Measurements from ENCODE around the gene IGFL4.
A peak's percentile ranks its signal among the peaks of the same experiment; 100 is the strongest.

The IGFL4 gene

GRCh38 chr19:46023311-46023779 is 17.5 kb downstream of the IGFL4 start:
- no peak overlapping the region for H3K4me3 ChIP-seq (ENCODE audit: low read length)
- no peaks in the 10 kb centered on the region for H3K36me3 ChIP-seq (ENCODE audit: control insufficient read depth, insufficient read depth, low read length)
- H3K9ac ChIP-seq (ENCODE audit: low read length), result no peak overlapping the region
- H3K27ac ChIP-seq (ENCODE audit: low read depth, low read length), result no peak overlapping the region
- H3K4me1 ChIP-seq (ENCODE audit: control insufficient read depth, insufficient read depth, low read length), result no peaks in the 10 kb centered on the region
- peaks cover 19% of the 10 kb centered on the region for H3K27me3 ChIP-seq (ENCODE audit: control insufficient read depth, insufficient read depth, low read length)

- H3K4me1 ChIP-seq (ENCODE audit: control insufficient read depth, insufficient read depth, low read length), result no peaks in the 10 kb centered on the region
- H3K36me3 ChIP-seq (ENCODE audit: control insufficient read depth, insufficient read depth, low read length), result no peaks in the 10 kb centered on the region
- H3K27me3 ChIP-seq (ENCODE audit: control insufficient read depth, insufficient read depth, low read length), result peaks cover 19% of the 10 kb centered on the region
- H3K4me3 ChIP-seq (ENCODE audit: low read length), result no peak within 1 kb of the TSS
- H3K27ac ChIP-seq (ENCODE audit: low read depth, low read length), result no peak within 1 kb of the TSS
- H3K9ac ChIP-seq (ENCODE audit: low read length), result no peak within 1 kb of the TSS
These were observed 18.1 kb downstream of the IGFL4 start, which contains the start of gene PGLYRP1 for GRCh38 chr19:46022431-46023310. Gene PGLYRP1, minus strand, starts transcription at chr19:46023053. Its CDS starts 32 bp downstream, at chr19:46023021.

- Histone ChIP-seq H3K4me1 (ENCODE audit: control insufficient read depth, insufficient read depth, low read length) (no peaks in the 10 kb centered on the region), H3K27me3 (ENCODE audit: control insufficient read depth, insufficient read depth, low read length) (peaks cover 19% of the 10 kb centered on the region), H3K9ac (ENCODE audit: low read length) (no peak overlapping the region), H3K27ac (ENCODE audit: low read depth, low read length) (no peak overlapping the region), H3K36me3 (ENCODE audit: control insufficient read depth, insufficient read depth, low read length) (no peaks in the 10 kb centered on the region), H3K4me3 (ENCODE audit: low read length) (no peak overlapping the region)
These were observed 18.8 kb downstream of the IGFL4 start for GRCh38 chr19:46022061-46022430.

- Histone ChIP-seq H3K27me3 (ENCODE audit: control insufficient read depth, insufficient read depth, low read length) (peaks cover 17% of the 10 kb centered on the region), H3K9ac (ENCODE audit: low read length) (no peak overlapping the region), H3K36me3 (ENCODE audit: control insufficient read depth, insufficient read depth, low read length) (no peaks in the 10 kb centered on the region), H3K4me1 (ENCODE audit: control insufficient read depth, insufficient read depth, low read length) (no peaks in the 10 kb centered on the region), H3K4me3 (ENCODE audit: low read length) (no peak overlapping the region), H3K27ac (ENCODE audit: low read depth, low read length) (no peak overlapping the region)
These were observed 19.2 kb downstream of the IGFL4 start for GRCh38 chr19:46021531-46022041.

- no peak overlapping the region for H3K9ac ChIP-seq (ENCODE audit: low read length)
- H3K36me3 ChIP-seq (ENCODE audit: control insufficient read depth, insufficient read depth, low read length), result no peaks in the 10 kb centered on the region
- H3K4me1 ChIP-seq (ENCODE audit: control insufficient read depth, insufficient read depth, low read length), result peaks cover 4% of the 10 kb centered on the region
- H3K27ac ChIP-seq (ENCODE audit: low read depth, low read length), result no peak overlapping the region
- H3K4me3 ChIP-seq (ENCODE audit: low read length), result no peak overlapping the region
- H3K27me3 ChIP-seq (ENCODE audit: control insufficient read depth, insufficient read depth, low read length), result peaks cover 20% of the 10 kb centered on the region
These were observed 20.0 kb downstream of the IGFL4 start for GRCh38 chr19:46020819-46021125.

GRCh38 chr19:46019270-46019669 is 21.5 kb downstream of the IGFL4 start:
- peaks cover 31% of the 10 kb centered on the region for H3K27me3 ChIP-seq (ENCODE audit: control insufficient read depth, insufficient read depth, low read length)
- no peak overlapping the region for H3K9ac ChIP-seq (ENCODE audit: low read length)
- H3K4me1 ChIP-seq (ENCODE audit: control insufficient read depth, insufficient read depth, low read length), result peaks cover 8% of the 10 kb centered on the region
- H3K27ac ChIP-seq (ENCODE audit: low read depth, low read length), result no peak overlapping the region
- no peaks in the 10 kb centered on the region for H3K36me3 ChIP-seq (ENCODE audit: control insufficient read depth, insufficient read depth, low read length)
- no peak overlapping the region for H3K4me3 ChIP-seq (ENCODE audit: low read length)

- Histone ChIP-seq H3K27ac (ENCODE audit: low read depth, low read length) (no peak overlapping the region), H3K4me3 (ENCODE audit: low read length) (no peak overlapping the region), H3K4me1 (ENCODE audit: control insufficient read depth, insufficient read depth, low read length) (peaks cover 8% of the 10 kb centered on the region), H3K27me3 (ENCODE audit: control insufficient read depth, insufficient read depth, low read length) (peaks cover 28% of the 10 kb centered on the region), H3K9ac (ENCODE audit: low read length) (no peak overlapping the region), H3K36me3 (ENCODE audit: control insufficient read depth, insufficient read depth, low read length) (no peaks in the 10 kb centered on the region)
These were observed 22.0 kb downstream of the IGFL4 start for GRCh38 chr19:46018729-46019251.

GRCh38 chr19:46017874-46018675 is 22.7 kb downstream of the IGFL4 start:
- H3K36me3 ChIP-seq (ENCODE audit: control insufficient read depth, insufficient read depth, low read length), result no peaks in the 10 kb centered on the region
- H3K27me3 ChIP-seq (ENCODE audit: control insufficient read depth, insufficient read depth, low read length), result peaks cover 24% of the 10 kb centered on the region
- peaks cover 8% of the 10 kb centered on the region for H3K4me1 ChIP-seq (ENCODE audit: control insufficient read depth, insufficient read depth, low read length)
- no peak overlapping the region for H3K27ac ChIP-seq (ENCODE audit: low read depth, low read length)
- H3K4me3 ChIP-seq (ENCODE audit: low read length), result no peak overlapping the region
- H3K9ac ChIP-seq (ENCODE audit: low read length), result no peak overlapping the region

GRCh38 chr19:46017095-46017429 is 23.7 kb downstream of the IGFL4 start:
- no peaks in the 10 kb centered on the region for H3K36me3 ChIP-seq (ENCODE audit: control insufficient read depth, insufficient read depth, low read length)
- peak overlapping the region; percentile 10 for H3K4me3 ChIP-seq (ENCODE audit: low read length)
- peaks cover 19% of the 10 kb centered on the region for H3K27me3 ChIP-seq (ENCODE audit: control insufficient read depth, insufficient read depth, low read length)
- no peak overlapping the region for H3K27ac ChIP-seq (ENCODE audit: low read depth, low read length)
- peaks cover 8% of the 10 kb centered on the region for H3K4me1 ChIP-seq (ENCODE audit: control insufficient read depth, insufficient read depth, low read length)
- no peak overlapping the region for H3K9ac ChIP-seq (ENCODE audit: low read length)

GRCh38 chr19:46016426-46017094 is 24.2 kb downstream of the IGFL4 start:
- Histone ChIP-seq H3K9ac (ENCODE audit: low read length) (no peak overlapping the region), H3K4me3 (ENCODE audit: low read length) (peak overlapping the region; percentile 93), H3K4me1 (ENCODE audit: control insufficient read depth, insufficient read depth, low read length) (peaks cover 8% of the 10 kb centered on the region), H3K27me3 (ENCODE audit: control insufficient read depth, insufficient read depth, low read length) (peaks cover 19% of the 10 kb centered on the region), H3K27ac (ENCODE audit: low read depth, low read length) (no peak overlapping the region), H3K36me3 (ENCODE audit: control insufficient read depth, insufficient read depth, low read length) (no peaks in the 10 kb centered on the region)

GRCh38 chr19:46015687-46016425 is 24.9 kb downstream of the IGFL4 start:
- H3K27ac ChIP-seq (ENCODE audit: low read depth, low read length), result no peak overlapping the region
- peaks cover 8% of the 10 kb centered on the region for H3K4me1 ChIP-seq (ENCODE audit: control insufficient read depth, insufficient read depth, low read length)
- no peaks in the 10 kb centered on the region for H3K36me3 ChIP-seq (ENCODE audit: control insufficient read depth, insufficient read depth, low read length)
- H3K27me3 ChIP-seq (ENCODE audit: control insufficient read depth, insufficient read depth, low read length), result peaks cover 19% of the 10 kb centered on the region
- peak overlapping the region; percentile 93 for H3K4me3 ChIP-seq (ENCODE audit: low read length)
- H3K9ac ChIP-seq (ENCODE audit: low read length), result no peak overlapping the region

Measured in rectal smooth muscle tissue (tissue), 1 donor.